Inflammatory macrophage treated with lipopolysaccharide for 4 hours (primary cell): ENCODE results near the gene CMTM8.
A peak's percentile ranks its signal among the peaks of the same experiment; 100 is the strongest.

Experiments
- DNase-seq: peaks from one replicate; pipeline ENCODE4 v3.0.0-alpha.2; 2020

Gene CMTM8

DNA sequence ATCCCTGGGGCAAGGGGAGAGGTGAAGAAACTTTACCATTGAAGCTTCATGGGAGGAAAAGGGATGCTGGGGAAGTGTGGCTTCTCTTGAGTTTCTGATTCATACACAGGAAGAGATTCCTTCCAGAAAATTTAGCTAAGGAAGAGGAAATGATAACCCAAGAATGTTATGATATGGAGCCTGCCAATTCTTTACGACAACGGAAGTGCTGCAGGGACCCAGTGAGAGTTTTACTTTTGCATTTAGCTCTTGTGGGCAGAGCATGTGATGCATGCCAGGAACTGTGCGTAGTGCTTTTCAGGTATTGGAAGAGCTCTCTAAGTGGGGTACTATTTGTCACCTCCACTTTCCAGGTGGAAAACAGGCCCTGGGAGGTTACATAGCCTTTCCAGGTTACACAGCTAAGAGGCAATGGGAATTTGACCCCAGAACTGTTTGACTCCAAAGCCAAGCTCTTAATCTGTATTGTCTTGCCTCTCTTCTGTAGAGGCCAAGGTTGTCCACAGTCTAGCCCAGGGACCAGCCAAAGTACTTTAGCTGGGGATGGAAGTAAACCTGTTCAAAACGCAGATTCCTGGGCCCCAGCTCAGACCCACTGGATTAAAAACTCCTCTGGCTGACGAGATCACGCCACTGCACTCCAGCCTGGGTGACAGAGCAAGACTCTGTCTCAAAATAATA, 176.2 kb downstream of the CMTM8 start:
- DNase-seq, result peak; percentile 79

DNA sequence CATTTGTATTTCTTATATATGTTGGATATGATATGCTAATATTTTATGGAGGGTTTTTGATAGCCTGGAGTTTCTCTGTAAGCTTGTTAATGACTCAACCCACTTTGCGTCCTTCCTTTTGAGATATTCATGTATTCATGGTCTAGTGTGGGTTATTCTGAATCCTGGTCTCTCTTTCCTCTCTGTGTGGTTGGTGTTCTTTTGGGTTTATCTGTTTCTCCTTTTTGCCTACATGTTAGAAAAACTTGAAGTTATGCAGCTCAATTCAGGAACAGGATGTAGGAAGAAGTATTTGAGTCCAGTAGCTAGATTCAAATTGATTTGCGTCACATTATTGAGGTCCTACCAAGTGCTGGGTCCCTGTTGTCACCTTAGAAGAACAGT, 181.3 kb downstream of the CMTM8 start:
- peak; percentile 62 for DNase-seq
